Esophagus squamous epithelium (tissue), 5 donors: Measurements from ENCODE around the gene MRPS9. TPM values are rescaled to one million over a fixed set of nuclear protein-coding genes. Genes with fewer than 3 reads are reported as not detected.

Source experiments
- DNase-seq: peaks from one replicate; lab custom pipeline; 2025; lab: John Stamatoyannopoulos, UW
- H3K27ac ChIP-seq, 4 donors: fragments of 200-600 bp; sonication (generic); one replicate each; pipeline ENCODE4 v1.5.1; 2016 to 2019; ENCODE audit warnings: mild to moderate bottlenecking in 1 of 4
- H3K27me3 ChIP-seq, 4 donors: fragments of 200-600 bp; sonication (generic); 1 replicate in 3 of 4; 2 replicates in 1 of 4; pipeline versions ENCODE4 v1.5.1 to v1.6.0; 2017 to 2021; ENCODE audit warnings: antibody characterized with exemption in 1 of 4
- H3K36me3 ChIP-seq, 3 donors: fragments of 200-600 bp; sonication (generic); one replicate each; pipeline ENCODE4 v1.5.1; 2016 to 2019
- H3K4me1 ChIP-seq, 3 donors: fragments of 200-600 bp; sonication (generic); one replicate each; pipeline ENCODE4 v1.5.1; 2017 to 2019
- H3K4me3 ChIP-seq, 4 donors: fragments of 200-600 bp; sonication (generic); 1 replicate in 3 of 4; 2 replicates in 1 of 4; pipeline ENCODE4 v1.5.1; 2016 to 2019; ENCODE audit warnings: mild to moderate bottlenecking in 2 of 4, moderate library complexity in 1 of 4
- H3K9me3 ChIP-seq, 3 donors: fragments of 200-600 bp; sonication (generic); one replicate each; pipeline ENCODE4 v1.5.1; 2016 to 2019
- CTCF ChIP-seq, 6 experiments: fragments of 450-650 bp in 4 of 6; fragments of 200-600 bp in 2 of 6; sonication (generic) in 2 of 6; IDR thresholded peaks; one replicate each; pipeline ENCODE4 v1.5.1; 2016 to 2019; ENCODE audit warnings: antibody characterized with exemption in 6 of 6, mild to moderate bottlenecking in 4 of 6, moderate library complexity in 4 of 6
- POLR2A ChIP-seq, 4 donors: fragments of 450-650 bp; IDR thresholded peaks; one replicate each; pipeline ENCODE4 v1.6.1; 2017; ENCODE audit warnings: antibody characterized with exemption in 4 of 4, mild to moderate bottlenecking in 4 of 4, moderate library complexity in 3 of 4
- WGBS, 2 donors: methylation state at CpG; one replicate each; pipeline ENCODE4 v1.1.5; 2018; 5-methylcytosine and 5-hydroxymethylcytosine counted together
- intact Hi-C: fragments of 100-400 bp; cut with DNase I; formaldehyde crosslinking; loops from one replicate; pipeline ENCODE4 v1.15.0; 2022
- total RNA-seq, 4 donors: library from RNA; depleted of rRNA; stranded (reverse); fragments of >200 nt; gene quantifications; one replicate each; pipeline ENCODE4 v1.1.0, GENCODE V29; 2016
- donor health status: DM: yes; HTN: yes; CAD: no.

The MRPS9 gene
- total RNA-seq, 4 donors from 2014 or later = 14.1 to 20.5 (median 18.8) TPM

GRCh38 chr2:105076121-105076520, 38.3 kb downstream of the MRPS9 start:
- intact Hi-C loops = no loop called here
- H3K36me3 ChIP-seq = peaks cover 0 to 30% (median 0%) of the 10 kb centered on the region in 3 donors
- no peak for DNase-seq
- H3K4me1 ChIP-seq = no peaks in the 10 kb centered on the region
- H3K9me3 ChIP-seq = no peaks in the 10 kb centered on the region
- TF ChIP-seq POLR2A (IDR thresholded peaks at IDR 0.05) = no peak
- TF ChIP-seq CTCF (IDR thresholded peaks at IDR 0.05) = no peak
- no peak overlapping the region for H3K27ac ChIP-seq
- 90 to 95% methylated on average over 3 of the region's 3 CpGs for WGBS, 2 donors
- no peaks in the 10 kb centered on the region for H3K27me3 ChIP-seq
- H3K4me3 ChIP-seq = no peak overlapping the region

- peaks cover 0 to 34% (median 0%) of the 10 kb centered on the region in 3 donors for H3K36me3 ChIP-seq
- H3K4me3 ChIP-seq = no peak overlapping the region
- H3K9me3 ChIP-seq = no peaks in the 10 kb centered on the region
- 85 to 92% methylated on average over 10 of the region's 10 CpGs for WGBS, 2 donors
- H3K4me1 ChIP-seq = no peaks in the 10 kb centered on the region
- intact Hi-C loops = no loop called here
- no peak for TF ChIP-seq POLR2A (IDR thresholded peaks at IDR 0.05)
- no peak for TF ChIP-seq CTCF (IDR thresholded peaks at IDR 0.05)
- H3K27me3 ChIP-seq = no peaks in the 10 kb centered on the region
- no peak for DNase-seq
- H3K27ac ChIP-seq = no peak overlapping the region
These were observed 41.1 kb downstream of the MRPS9 start for GRCh38 chr2:105078906-105079495.

- no peaks in the 10 kb centered on the region for H3K27me3 ChIP-seq
- H3K4me3 ChIP-seq = no peak overlapping the region
- H3K27ac ChIP-seq = no peak overlapping the region
- no peaks in the 10 kb centered on the region for H3K9me3 ChIP-seq
- DNase-seq = no peak
- intact Hi-C loops = no loop called here
- no peaks in the 10 kb centered on the region for H3K4me1 ChIP-seq
- TF ChIP-seq CTCF (IDR thresholded peaks at IDR 0.05) = no peak
- no peak for TF ChIP-seq POLR2A (IDR thresholded peaks at IDR 0.05)
- peaks cover 0 to 25% (median 0%) of the 10 kb centered on the region in 3 donors for H3K36me3 ChIP-seq
These were observed 42.6 kb downstream of the MRPS9 start for GRCh38 chr2:105080461-105080860.

GRCh38 chr2:105081006-105081601, 43.2 kb downstream of the MRPS9 start:
- no peaks in the 10 kb centered on the region for H3K27me3 ChIP-seq
- H3K36me3 ChIP-seq = peaks cover 0 to 24% (median 0%) of the 10 kb centered on the region in 3 donors
- WGBS, 2 donors = 73 to 90% methylated on average over 19 to 20 of the region's 20 CpGs
- TF ChIP-seq CTCF (IDR thresholded peaks at IDR 0.05) (no peak), POLR2A (IDR thresholded peaks at IDR 0.05) (no peak)
- H3K27ac ChIP-seq = no peak overlapping the region
- H3K9me3 ChIP-seq = no peaks in the 10 kb centered on the region
- no peak for DNase-seq
- H3K4me3 ChIP-seq = no peak overlapping the region
- no peaks in the 10 kb centered on the region for H3K4me1 ChIP-seq
- intact Hi-C loops = no loop called here

GRCh38 chr2:105082107-105082506, 44.2 kb downstream of the MRPS9 start:
- 77 to 83% methylated on average over 8 of the region's 8 CpGs for WGBS, 2 donors
- DNase-seq = no peak
- Histone ChIP-seq H3K4me1 (no peaks in the 10 kb centered on the region), H3K4me3 (no peak overlapping the region), H3K36me3 (peaks cover 0 to 24% (median 0%) of the 10 kb centered on the region in 3 donors), H3K27me3 (no peaks in the 10 kb centered on the region), H3K9me3 (no peaks in the 10 kb centered on the region), H3K27ac (no peak overlapping the region)
- no peak for TF ChIP-seq POLR2A (IDR thresholded peaks at IDR 0.05)
- TF ChIP-seq CTCF (IDR thresholded peaks at IDR 0.05) = no peak
- intact Hi-C loops = no loop called here
